Endothelial cell of umbilical vein (primary cell): ENCODE data around the gene COL15A1. TPM values are rescaled to one million over a fixed set of nuclear protein-coding genes. Genes with fewer than 3 reads are reported as not detected.

ENCODE experiments used
- BruUV-seq: library from RNA; stranded (reverse); fragments of 400-500 nt; replicated peaks from 2 replicates; lab custom pipeline; 2021; lab: Mats Ljungman, UMichigan
- CTCF ChIA-PET: fragments of 300-600, 350-600 bp; sonication (Branson Sonifier 250); formaldehyde crosslinking; loops from one replicate; lab custom pipeline; 2021; ENCODE audit warnings: antibody characterized with exemption, inconsistent platforms; lab: Charles Lee
- POLR2A ChIA-PET: fragments of 300-600, 350-600 bp; sonication (Branson Sonifier 250); formaldehyde crosslinking; loops from one replicate; lab custom pipeline; 2021; ENCODE audit warnings: antibody characterized with exemption, inconsistent platforms; lab: Charles Lee
- DNase-seq: peaks from one replicate; pipeline ENCODE4 v3.0.0-alpha.2; 2011; ENCODE audit warnings: low read depth, low spot score
- FAIRE-seq: peaks from 2 replicates; lab custom pipeline; 2011; peaks lifted over from hg19 to GRCh38; lab: Jason Lieb, UNC
- H2AFZ ChIP-seq: 2 replicates; pipeline ENCODE4 v1.6.0; 2012; ENCODE audit warnings: low read depth, low read length, control low read depth, inconsistent platforms
- H3K27ac ChIP-seq: 2 replicates; pipeline ENCODE4 v1.5.1; 2011; ENCODE audit warnings: low read depth, mild to moderate bottlenecking, control low read depth, low read length, moderate library complexity; ENCODE audit not compliant: insufficient read depth
- H3K27me3 ChIP-seq, 2 experiments: 2 replicates each; pipeline versions ENCODE4 v1.6.0 to v1.6.1; 2011; ENCODE audit warnings: low read length in 2 of 2, mixed read lengths in 1 of 2; ENCODE audit not compliant: control insufficient read depth in 2 of 2, insufficient read depth in 2 of 2
- H3K36me3 ChIP-seq, 2 experiments: 2 replicates in 1 of 2; 3 replicates in 1 of 2; pipeline ENCODE4 v1.5.1; 2011; ENCODE audit warnings: low read length in 2 of 2, mild to moderate bottlenecking in 1 of 2, moderate library complexity in 1 of 2; ENCODE audit not compliant: control insufficient read depth in 2 of 2, insufficient read depth in 2 of 2; ENCODE audit errors: extremely low read depth in 1 of 2
- H3K4me1 ChIP-seq: 3 replicates; pipeline ENCODE4 v1.5.1; 2011; ENCODE audit warnings: mild to moderate bottlenecking, low read length; ENCODE audit not compliant: control insufficient read depth, insufficient read depth; ENCODE audit errors: extremely low read depth
- H3K4me2 ChIP-seq: 2 replicates; pipeline ENCODE4 v1.6.1; 2011; ENCODE audit warnings: low read length, control low read depth, mixed read lengths; ENCODE audit not compliant: insufficient read depth
- H3K4me3 ChIP-seq, 3 experiments: fragments of 200-600 bp in 1 of 3; sonication (generic), shearing (Covaris generic) in 1 of 3; replicated peaks in 1 of 3; 2 replicates each; pipeline ENCODE4 v1.5.1; 2011 to 2016; ENCODE audit warnings: control low read depth in 3 of 3, low read length in 3 of 3, mild to moderate bottlenecking in 2 of 3, inconsistent platforms in 1 of 3, low read depth in 1 of 3, moderate library complexity in 1 of 3; ENCODE audit not compliant: insufficient read depth in 1 of 3
- H3K79me2 ChIP-seq: 2 replicates; pipeline ENCODE4 v1.6.0; 2012; ENCODE audit warnings: low read length, inconsistent platforms; ENCODE audit not compliant: control insufficient read depth, insufficient read depth
- H3K9ac ChIP-seq: replicated peaks from 2 replicates; pipeline ENCODE3; 2011; ENCODE audit warnings: low read length, control low read depth; ENCODE audit not compliant: insufficient read depth; ENCODE audit errors: extremely low read depth
- H3K9me1 ChIP-seq: replicated peaks from 3 replicates; pipeline ENCODE4 v1.6.0; 2011; ENCODE audit warnings: mild to moderate bottlenecking, low read length; ENCODE audit not compliant: control insufficient read depth, insufficient read depth; ENCODE audit errors: extremely low read depth
- H3K9me3 ChIP-seq: replicated peaks from 2 replicates; pipeline ENCODE4 v1.5.1; 2012; ENCODE audit warnings: low read length, inconsistent platforms; ENCODE audit not compliant: control insufficient read depth, insufficient read depth
- H4K20me1 ChIP-seq: replicated peaks from 2 replicates; pipeline ENCODE3; 2011; ENCODE audit warnings: mild to moderate bottlenecking, low read length; ENCODE audit not compliant: control insufficient read depth, insufficient read depth; ENCODE audit errors: extremely low read depth
- EZH2 ChIP-seq: IDR thresholded peaks from 2 replicates; pipeline ENCODE4 v1.6.1; 2012; ENCODE audit warnings: borderline replicate concordance, low read depth, mild to moderate bottlenecking, moderate library complexity, low read length, inconsistent platforms; ENCODE audit not compliant: severe bottlenecking
- FOS ChIP-seq: IDR thresholded peaks from 2 replicates; pipeline ENCODE4 v1.6.1; 2011; ENCODE audit warnings: mild to moderate bottlenecking, low read length, moderate library complexity, borderline replicate concordance; ENCODE audit not compliant: insufficient read depth
- GATA2 ChIP-seq: IDR thresholded peaks from 2 replicates; pipeline ENCODE4 v1.7.0; 2011; ENCODE audit warnings: low read depth, mild to moderate bottlenecking, moderate library complexity, mixed read lengths, low read length; ENCODE audit not compliant: insufficient read length, insufficient read depth
- JUN ChIP-seq: IDR thresholded peaks from 2 replicates; pipeline ENCODE4 v1.6.1; 2011; ENCODE audit warnings: borderline replicate concordance, low read depth; ENCODE audit not compliant: insufficient read length, insufficient read depth
- MYC ChIP-seq: IDR thresholded peaks from one replicate; pipeline ENCODE4 v1.6.1; 2011; ENCODE audit warnings: mild to moderate bottlenecking, low read depth, low read length
- POLR2A ChIP-seq: IDR thresholded peaks from 2 replicates; pipeline ENCODE4 v1.6.1; 2012; ENCODE audit warnings: low read depth, mild to moderate bottlenecking, control low read depth, low read length
- POLR2AphosphoS5 ChIP-seq: IDR thresholded peaks from 2 replicates; pipeline ENCODE4 v1.6.1; 2012; ENCODE audit warnings: low read depth, mild to moderate bottlenecking, control low read depth, low read length, moderate library complexity; ENCODE audit not compliant: insufficient read depth
- dilution Hi-C: fragments of 300-500 bp; cut with MboI; formaldehyde crosslinking; loops from one replicate; pipeline ENCODE4 v1.15.0; 2019; ENCODE audit warnings: low sequenced_read_pairs; ENCODE audit not compliant: extremely low pct_ligation_motif_present
- intact Hi-C: fragments of 100-400 bp; cut with micrococcal nuclease; formaldehyde crosslinking; loops from one replicate; pipeline ENCODE4 v1.10.0; 2022
- polyA plus RNA-seq, 4 experiments: library from polyadenylated mRNA; depleted of rRNA in 3 of 4; stranded (reverse) in 3 of 4; unstranded in 1 of 4; fragments of >200 nt; gene quantifications; 2 replicates each; pipeline versions ENCODE4 v1.2.1 to v1.2.3, GENCODE V29; 2011 to 2012; ENCODE audit warnings: missing spikeins in 1 of 4
- total RNA-seq: library from RNA; stranded (reverse); gene quantifications from 2 replicates; pipeline ENCODE4 v1.2.3, GENCODE V29; 2021
- TF ChIP-seq, protein P1 (sequence below), 2 donors: IDR thresholded peaks; 1 replicate in 1 of 2; 2 replicates in 1 of 2; pipeline ENCODE4 v1.5.1; 2011; ENCODE audit warnings: low read length in 2 of 2, mild to moderate bottlenecking in 2 of 2, moderate library complexity in 2 of 2, control low read depth in 1 of 2, inconsistent platforms in 1 of 2, low read depth in 1 of 2; ENCODE audit not compliant: insufficient read depth in 1 of 2; ENCODE audit errors: extremely low read depth in 1 of 2
- TF ChIP-seq, protein P2 (sequence below): IDR thresholded peaks from 2 replicates; pipeline ENCODE4 v1.6.1; 2011; ENCODE audit not compliant: insufficient read depth, insufficient read length

The COL15A1 gene
- total and polyA plus RNA-seq, 2 donors (not counting 3 experiments of a cell fraction or from before 2014, with no cell fraction given), result not detected

DNA sequence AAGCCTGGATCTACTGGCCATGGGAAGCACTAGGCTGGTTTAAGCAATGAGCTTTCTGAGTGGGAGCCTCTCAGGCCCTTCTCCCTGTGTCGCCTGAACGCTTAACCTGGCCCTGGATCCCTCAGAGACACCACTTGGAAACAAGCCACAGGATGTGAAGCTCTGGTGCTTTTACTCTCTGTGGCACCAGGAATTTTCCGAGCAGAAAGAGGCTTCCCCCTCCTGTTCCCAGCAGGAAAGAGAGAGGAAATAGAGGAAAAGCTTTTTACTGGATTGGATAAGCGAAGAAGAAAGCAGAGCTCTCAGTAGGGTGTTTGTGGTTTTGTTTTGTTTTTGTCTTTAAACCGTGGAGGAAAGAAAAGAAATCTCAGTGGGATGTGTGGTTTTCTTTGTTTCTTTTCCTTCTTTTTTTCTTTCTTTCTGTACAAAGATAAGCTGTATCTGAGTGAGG, 34.5 kb downstream of the COL15A1 start:
- H3K27ac ChIP-seq, result no peak overlapping the region
- H3K9me3 ChIP-seq, result no peaks in the 10 kb centered on the region

More for the DNA sequence above, 34.5 kb downstream of the COL15A1 start:
- TF ChIP-seq JUN (no peak), POLR2A (no peak), POLR2AphosphoS5 (no peak), GATA2 (no peak), MYC (no peak), FOS (no peak), EZH2 (no peak)
- TF ChIP-seq, protein P1, sequence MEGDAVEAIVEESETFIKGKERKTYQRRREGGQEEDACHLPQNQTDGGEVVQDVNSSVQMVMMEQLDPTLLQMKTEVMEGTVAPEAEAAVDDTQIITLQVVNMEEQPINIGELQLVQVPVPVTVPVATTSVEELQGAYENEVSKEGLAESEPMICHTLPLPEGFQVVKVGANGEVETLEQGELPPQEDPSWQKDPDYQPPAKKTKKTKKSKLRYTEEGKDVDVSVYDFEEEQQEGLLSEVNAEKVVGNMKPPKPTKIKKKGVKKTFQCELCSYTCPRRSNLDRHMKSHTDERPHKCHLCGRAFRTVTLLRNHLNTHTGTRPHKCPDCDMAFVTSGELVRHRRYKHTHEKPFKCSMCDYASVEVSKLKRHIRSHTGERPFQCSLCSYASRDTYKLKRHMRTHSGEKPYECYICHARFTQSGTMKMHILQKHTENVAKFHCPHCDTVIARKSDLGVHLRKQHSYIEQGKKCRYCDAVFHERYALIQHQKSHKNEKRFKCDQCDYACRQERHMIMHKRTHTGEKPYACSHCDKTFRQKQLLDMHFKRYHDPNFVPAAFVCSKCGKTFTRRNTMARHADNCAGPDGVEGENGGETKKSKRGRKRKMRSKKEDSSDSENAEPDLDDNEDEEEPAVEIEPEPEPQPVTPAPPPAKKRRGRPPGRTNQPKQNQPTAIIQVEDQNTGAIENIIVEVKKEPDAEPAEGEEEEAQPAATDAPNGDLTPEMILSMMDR (IDR thresholded peaks at IDR 0.05; ENCODE audit: extremely low read depth in 1 of 2, insufficient read depth in 1 of 2, low read depth in 1 of 2, low read length in 2 of 2), result no peak
- TF ChIP-seq, protein P2, sequence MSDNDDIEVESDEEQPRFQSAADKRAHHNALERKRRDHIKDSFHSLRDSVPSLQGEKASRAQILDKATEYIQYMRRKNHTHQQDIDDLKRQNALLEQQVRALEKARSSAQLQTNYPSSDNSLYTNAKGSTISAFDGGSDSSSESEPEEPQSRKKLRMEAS, result no peak
- dilution Hi-C loops, result no loop called here
- H3K4me3 ChIP-seq, result no peak overlapping the region
- no peaks in the 10 kb centered on the region for H3K79me2 ChIP-seq
- ChIA-PET CTCF (interaction anchor here (1.0 to 1.9 kb wide), 7 partner anchors 9 to 172 kb away, joined by 3 to 6 read pairs (median 4); no protein-coding TSS in a partner anchor), POLR2A (no interaction called here)
- no peak overlapping the region for H2AFZ ChIP-seq
- H3K9me1 ChIP-seq, result no peaks in the 10 kb centered on the region
- intact Hi-C loops, result no loop called here
- H3K27me3 ChIP-seq, result peaks cover 0 to 3% of the 10 kb centered on the region in 2 experiments
- no peak for FAIRE-seq
- DNase-seq, result no peak
- H3K9ac ChIP-seq, result no peak overlapping the region
- no peak overlapping the region for H3K4me2 ChIP-seq
- H3K4me1 ChIP-seq, result no peaks in the 10 kb centered on the region
- no peaks in the 10 kb centered on the region for H4K20me1 ChIP-seq
- BruUV-seq, result no TSS peak
- no peaks in the 10 kb centered on the region for H3K36me3 ChIP-seq
